ENCODE measurements around the gene GOLGA2. TPM values are rescaled to one million over a fixed set of nuclear protein-coding genes. Genes with fewer than 3 reads are reported as not detected.

GOLGA2 gene
- total RNA-seq, 1 donor from 2014 or later, result 42.5 TPM

Small RNAs within 50 kb of the gene (small RNA-seq; reads per million reads assigned to genes)
- gene MIR199B (ENCODE audit: low replicate concordance) (49.2 reads per million, percentile 96 among the genes with 10 or more reads in this experiment), gene MIR3154 (ENCODE audit: low replicate concordance) (not detected)

Other genes with a start within 250 kb of the GOLGA2 start
- 5.2 TPM for gene NAIF1, start 208.7 kb downstream of the GOLGA2 start, total RNA-seq
- gene SLC25A25, start 207.8 kb downstream of the GOLGA2 start, total RNA-seq, result 26.6 TPM
- gene PTGES2, start 148.3 kb downstream of the GOLGA2 start, total RNA-seq, result 40.1 TPM
- 0.25 TPM for gene LCN2, start 126.6 kb downstream of the GOLGA2 start, total RNA-seq
- 44.7 TPM for gene BBLN, start 115.7 kb downstream of the GOLGA2 start, total RNA-seq
- gene CIZ1, start 84.4 kb downstream of the GOLGA2 start, total RNA-seq, result 23.6 TPM
- 108 TPM for gene DNM1, start 72.6 kb downstream of the GOLGA2 start, total RNA-seq
- gene SWI5, start 269 bp upstream of the GOLGA2 start, total RNA-seq, result 8.4 TPM
- gene TRUB2, start 46.4 kb upstream of the GOLGA2 start, total RNA-seq, result 14.0 TPM
- 10.3 TPM for gene COQ4, start 46.8 kb upstream of the GOLGA2 start, total RNA-seq
- gene SLC27A4, start 64.5 kb upstream of the GOLGA2 start, total RNA-seq, result 17.0 TPM
- 15.2 TPM for gene URM1, start 95.4 kb upstream of the GOLGA2 start, total RNA-seq
- gene CERCAM, start 144.8 kb upstream of the GOLGA2 start, total RNA-seq, result 16.0 TPM
- 13.3 TPM for gene ODF2, start 180.0 kb upstream of the GOLGA2 start, total RNA-seq
- gene GLE1, start 228.7 kb upstream of the GOLGA2 start, total RNA-seq, result 17.5 TPM